ENCODE data around the gene EXOC6B.

DNA sequence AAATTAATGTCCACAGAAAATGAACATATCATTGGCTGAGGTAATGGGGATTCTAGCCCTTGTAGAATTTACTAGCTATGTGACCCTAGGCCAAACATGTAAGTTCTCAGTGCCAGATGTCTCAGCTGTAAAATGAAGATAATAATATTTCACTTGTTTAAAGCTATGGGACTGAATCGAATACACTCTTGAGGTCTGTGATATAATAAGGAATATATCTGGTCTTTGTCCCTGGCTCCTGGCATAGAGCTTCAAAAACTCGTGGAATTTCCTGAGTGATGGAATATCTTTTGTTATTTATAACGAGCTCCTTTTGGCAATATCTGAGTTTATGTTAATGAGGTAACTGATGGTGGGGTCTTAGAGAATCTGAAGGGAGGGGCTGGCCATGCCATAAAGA, 476.8 kb downstream of the EXOC6B start:
- no peak for TF ChIP-seq POLR2A (IDR thresholded peaks at IDR 0.05)
- TF ChIP-seq, protein P1, sequence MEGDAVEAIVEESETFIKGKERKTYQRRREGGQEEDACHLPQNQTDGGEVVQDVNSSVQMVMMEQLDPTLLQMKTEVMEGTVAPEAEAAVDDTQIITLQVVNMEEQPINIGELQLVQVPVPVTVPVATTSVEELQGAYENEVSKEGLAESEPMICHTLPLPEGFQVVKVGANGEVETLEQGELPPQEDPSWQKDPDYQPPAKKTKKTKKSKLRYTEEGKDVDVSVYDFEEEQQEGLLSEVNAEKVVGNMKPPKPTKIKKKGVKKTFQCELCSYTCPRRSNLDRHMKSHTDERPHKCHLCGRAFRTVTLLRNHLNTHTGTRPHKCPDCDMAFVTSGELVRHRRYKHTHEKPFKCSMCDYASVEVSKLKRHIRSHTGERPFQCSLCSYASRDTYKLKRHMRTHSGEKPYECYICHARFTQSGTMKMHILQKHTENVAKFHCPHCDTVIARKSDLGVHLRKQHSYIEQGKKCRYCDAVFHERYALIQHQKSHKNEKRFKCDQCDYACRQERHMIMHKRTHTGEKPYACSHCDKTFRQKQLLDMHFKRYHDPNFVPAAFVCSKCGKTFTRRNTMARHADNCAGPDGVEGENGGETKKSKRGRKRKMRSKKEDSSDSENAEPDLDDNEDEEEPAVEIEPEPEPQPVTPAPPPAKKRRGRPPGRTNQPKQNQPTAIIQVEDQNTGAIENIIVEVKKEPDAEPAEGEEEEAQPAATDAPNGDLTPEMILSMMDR (IDR thresholded peaks at IDR 0.05) = no peak
